Neural cell (in vitro differentiated cells): ENCODE data around the gene HIF3A. TPM values are rescaled to one million over a fixed set of nuclear protein-coding genes. Genes with fewer than 3 reads are reported as not detected.

ENCODE experiments used
- H2AFZ ChIP-seq: fragments of 200-600, 300-800 bp; sonication (generic), shearing (Covaris generic); 2 replicates; pipeline ENCODE4 v1.6.0; 2014; ENCODE audit warnings: low read depth, mild to moderate bottlenecking, antibody characterized with exemption, low read length, moderate library complexity
- H3F3A ChIP-seq: fragments of 200-600 bp; shearing (Covaris generic); 2 replicates; pipeline ENCODE4 v1.6.1; 2016; ENCODE audit warnings: mild to moderate bottlenecking, moderate library complexity, mixed read lengths, antibody characterized with exemption, low read length; ENCODE audit not compliant: insufficient read depth, poor library complexity, severe bottlenecking
- H3K27ac ChIP-seq: fragments of 200-600, 300-800 bp; sonication (generic), shearing (Covaris generic); 2 replicates; pipeline ENCODE4 v1.5.1; 2014; ENCODE audit warnings: mild to moderate bottlenecking, low read length, moderate library complexity
- H3K27me3 ChIP-seq: fragments of 300-800, 200-600 bp; sonication (generic), shearing (Covaris generic); 2 replicates; pipeline ENCODE4 v1.6.0; 2014; ENCODE audit warnings: mild to moderate bottlenecking, low read depth, low read length, moderate library complexity; ENCODE audit not compliant: insufficient read depth
- H3K36me3 ChIP-seq: fragments of 300-800, 200-600 bp; sonication (generic), shearing (Covaris generic); 2 replicates; pipeline ENCODE4 v1.5.1; 2014; ENCODE audit warnings: mild to moderate bottlenecking, antibody characterized with exemption, low read length, moderate library complexity; ENCODE audit not compliant: insufficient read depth
- H3K4me2 ChIP-seq: fragments of 300-800, 200-600 bp; sonication (generic), shearing (Covaris generic); 2 replicates; pipeline ENCODE4 v1.6.0; 2014; ENCODE audit warnings: mild to moderate bottlenecking, low read length
- H3K4me3 ChIP-seq: fragments of 300-800, 200-600 bp; sonication (generic), shearing (Covaris generic); 2 replicates; pipeline ENCODE4 v1.5.1; 2014; ENCODE audit warnings: mild to moderate bottlenecking, low read length, moderate library complexity
- H3K79me2 ChIP-seq: fragments of 200-600 bp; shearing (Covaris generic); replicated peaks from 2 replicates; pipeline ENCODE4 v1.6.0; 2014; ENCODE audit warnings: mild to moderate bottlenecking, low read length, moderate library complexity; ENCODE audit not compliant: insufficient read depth
- H3K9ac ChIP-seq: fragments of 300-800, 200-600 bp; sonication (generic), shearing (Covaris generic); 2 replicates; pipeline ENCODE4 v1.6.1; 2016; ENCODE audit warnings: mild to moderate bottlenecking, low read length, mixed read lengths
- H3K9me2 ChIP-seq: fragments of 200-600 bp; shearing (Covaris generic); 2 replicates; pipeline ENCODE4 v1.6.1; 2016; ENCODE audit warnings: mild to moderate bottlenecking, low read length, mixed read lengths; ENCODE audit not compliant: insufficient read depth
- H3K9me3 ChIP-seq: fragments of 200-600, 300-800 bp; sonication (generic), shearing (Covaris generic); 2 replicates; pipeline ENCODE4 v1.6.1; 2016; ENCODE audit warnings: mild to moderate bottlenecking, mixed run types, low read length, moderate library complexity, mixed read lengths
- H4K20me1 ChIP-seq: fragments of 200-600 bp; shearing (Covaris generic); 2 replicates; pipeline ENCODE4 v1.6.1; 2016; ENCODE audit warnings: mild to moderate bottlenecking, mixed run types; ENCODE audit not compliant: insufficient read depth
- EP300 ChIP-seq: fragments of 450-650 bp; conservative IDR thresholded peaks from 2 replicates; pipeline ENCODE4 v1.6.1; 2014; ENCODE audit warnings: antibody characterized with exemption, mild to moderate bottlenecking, moderate library complexity; ENCODE audit not compliant: poor library complexity, severe bottlenecking
- EZH2 ChIP-seq: fragments of 200-600, 300-800 bp; shearing (Covaris generic), sonication (generic); IDR thresholded peaks from 2 replicates; pipeline ENCODE4 v1.6.1; 2014; ENCODE audit warnings: antibody characterized with exemption, low read length, borderline replicate concordance, mild to moderate bottlenecking; ENCODE audit not compliant: insufficient read depth, poor library complexity, severe bottlenecking
- MXI1 ChIP-seq: fragments of 450-650 bp; conservative IDR thresholded peaks from 2 replicates; pipeline ENCODE4 v1.6.1; 2014; ENCODE audit warnings: antibody characterized with exemption, mild to moderate bottlenecking; ENCODE audit not compliant: poor library complexity, severe bottlenecking
- POLR2AphosphoS5 ChIP-seq: IDR thresholded peaks from 2 replicates; pipeline ENCODE4 v1.6.1; 2012
- RAD21 ChIP-seq: fragments of 450-650 bp; conservative IDR thresholded peaks from 2 replicates; pipeline ENCODE4 v1.6.1; 2014; ENCODE audit warnings: antibody characterized with exemption, mild to moderate bottlenecking, moderate library complexity
- SMC3 ChIP-seq: fragments of 450-650 bp; conservative IDR thresholded peaks from 2 replicates; pipeline ENCODE4 v1.6.1; 2014; ENCODE audit warnings: antibody characterized with exemption, mild to moderate bottlenecking, moderate library complexity; ENCODE audit not compliant: poor library complexity
- TAF1 ChIP-seq: IDR thresholded peaks from 2 replicates; pipeline ENCODE4 v1.6.1; 2012; ENCODE audit warnings: low read depth
- polyA plus RNA-seq: library from polyadenylated mRNA; depleted of rRNA; stranded (reverse); fragments of >200 nt; gene quantifications from 2 replicates; pipeline ENCODE4 v1.2.3, GENCODE V29; 2014
- TF ChIP-seq, protein P1 (sequence below): fragments of 450-650 bp; IDR thresholded peaks from 2 replicates; pipeline ENCODE4 v1.5.1; 2014; ENCODE audit warnings: antibody characterized with exemption, mild to moderate bottlenecking, moderate library complexity; ENCODE audit not compliant: poor library complexity, severe bottlenecking
- TF ChIP-seq, protein P2 (sequence below): IDR thresholded peaks from 2 replicates; pipeline ENCODE4 v1.6.1; 2012; ENCODE audit warnings: borderline replicate concordance

Gene HIF3A
- polyA plus RNA-seq, 1 donor from 2014 or later, result 2.0 TPM

DNA sequence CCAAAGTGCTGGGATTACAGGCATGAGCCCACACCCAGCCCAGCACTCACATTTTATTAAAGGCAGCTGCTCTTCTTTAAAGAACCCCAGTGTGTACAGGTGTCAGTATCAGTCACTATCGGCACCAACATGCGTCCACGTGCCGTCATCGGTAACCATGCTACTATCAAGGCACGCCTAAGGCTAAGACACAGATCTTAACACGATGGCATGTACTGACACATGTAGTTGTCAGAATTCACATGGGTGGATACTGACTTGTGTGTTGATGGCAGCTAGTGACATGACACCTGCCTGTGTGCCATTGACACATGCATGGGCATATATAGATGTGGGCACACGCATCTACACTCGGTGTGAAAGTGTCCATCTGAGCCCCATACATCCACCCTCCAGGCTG lies 12.2 kb upstream of the HIF3A start:
- Histone ChIP-seq H3K79me2 (no peaks in the 10 kb centered on the region), H3K27ac (no peak overlapping the region), H3K4me2 (no peak overlapping the region), H3F3A (no peaks in the 10 kb centered on the region), H3K9ac (no peak overlapping the region), H3K27me3 (no peaks in the 10 kb centered on the region), H3K9me3 (no peaks in the 10 kb centered on the region), H2AFZ (no peak overlapping the region), H3K36me3 (no peaks in the 10 kb centered on the region), H3K4me3 (no peak overlapping the region), H3K9me2 (no peaks in the 10 kb centered on the region), H4K20me1 (no peaks in the 10 kb centered on the region)
- TF ChIP-seq POLR2AphosphoS5 (no peak), EZH2 (no peak), SMC3 (no peak)

DNA sequence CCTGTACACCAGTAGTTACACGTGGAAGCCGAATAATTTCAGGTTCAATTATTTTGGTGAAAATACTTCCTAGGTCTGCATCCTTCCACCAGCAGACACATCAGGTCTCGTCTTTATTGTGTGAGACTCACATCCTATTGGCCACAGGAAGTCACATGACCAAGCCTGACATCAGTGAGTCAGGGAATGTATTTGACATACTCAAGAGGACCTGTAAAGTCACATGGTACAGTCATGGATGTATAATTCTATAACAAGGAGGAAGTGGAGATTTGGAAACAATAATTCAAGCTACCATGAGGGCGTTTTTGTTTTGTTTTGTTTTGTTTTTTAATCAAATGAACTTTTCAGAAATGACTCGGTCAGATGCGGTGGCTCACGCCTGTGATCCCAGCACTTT lies 9.3 kb upstream of the HIF3A start:
- no peak overlapping the region for H3K4me2 ChIP-seq
- H3K9me2 ChIP-seq, result no peaks in the 10 kb centered on the region
- TF ChIP-seq POLR2AphosphoS5 (no peak), RAD21 (no peak)
- TF ChIP-seq, protein P1, sequence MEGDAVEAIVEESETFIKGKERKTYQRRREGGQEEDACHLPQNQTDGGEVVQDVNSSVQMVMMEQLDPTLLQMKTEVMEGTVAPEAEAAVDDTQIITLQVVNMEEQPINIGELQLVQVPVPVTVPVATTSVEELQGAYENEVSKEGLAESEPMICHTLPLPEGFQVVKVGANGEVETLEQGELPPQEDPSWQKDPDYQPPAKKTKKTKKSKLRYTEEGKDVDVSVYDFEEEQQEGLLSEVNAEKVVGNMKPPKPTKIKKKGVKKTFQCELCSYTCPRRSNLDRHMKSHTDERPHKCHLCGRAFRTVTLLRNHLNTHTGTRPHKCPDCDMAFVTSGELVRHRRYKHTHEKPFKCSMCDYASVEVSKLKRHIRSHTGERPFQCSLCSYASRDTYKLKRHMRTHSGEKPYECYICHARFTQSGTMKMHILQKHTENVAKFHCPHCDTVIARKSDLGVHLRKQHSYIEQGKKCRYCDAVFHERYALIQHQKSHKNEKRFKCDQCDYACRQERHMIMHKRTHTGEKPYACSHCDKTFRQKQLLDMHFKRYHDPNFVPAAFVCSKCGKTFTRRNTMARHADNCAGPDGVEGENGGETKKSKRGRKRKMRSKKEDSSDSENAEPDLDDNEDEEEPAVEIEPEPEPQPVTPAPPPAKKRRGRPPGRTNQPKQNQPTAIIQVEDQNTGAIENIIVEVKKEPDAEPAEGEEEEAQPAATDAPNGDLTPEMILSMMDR, result no peak
- no peaks in the 10 kb centered on the region for H3K36me3 ChIP-seq
- H3F3A ChIP-seq, result no peaks in the 10 kb centered on the region
- H4K20me1 ChIP-seq, result no peaks in the 10 kb centered on the region
- no peak overlapping the region for H3K27ac ChIP-seq
- no peaks in the 10 kb centered on the region for H3K9me3 ChIP-seq
- H3K9ac ChIP-seq, result no peak overlapping the region
- no peak overlapping the region for H3K4me3 ChIP-seq
- H3K79me2 ChIP-seq, result no peaks in the 10 kb centered on the region
- no peaks in the 10 kb centered on the region for H3K27me3 ChIP-seq
- no peak overlapping the region for H2AFZ ChIP-seq

DNA sequence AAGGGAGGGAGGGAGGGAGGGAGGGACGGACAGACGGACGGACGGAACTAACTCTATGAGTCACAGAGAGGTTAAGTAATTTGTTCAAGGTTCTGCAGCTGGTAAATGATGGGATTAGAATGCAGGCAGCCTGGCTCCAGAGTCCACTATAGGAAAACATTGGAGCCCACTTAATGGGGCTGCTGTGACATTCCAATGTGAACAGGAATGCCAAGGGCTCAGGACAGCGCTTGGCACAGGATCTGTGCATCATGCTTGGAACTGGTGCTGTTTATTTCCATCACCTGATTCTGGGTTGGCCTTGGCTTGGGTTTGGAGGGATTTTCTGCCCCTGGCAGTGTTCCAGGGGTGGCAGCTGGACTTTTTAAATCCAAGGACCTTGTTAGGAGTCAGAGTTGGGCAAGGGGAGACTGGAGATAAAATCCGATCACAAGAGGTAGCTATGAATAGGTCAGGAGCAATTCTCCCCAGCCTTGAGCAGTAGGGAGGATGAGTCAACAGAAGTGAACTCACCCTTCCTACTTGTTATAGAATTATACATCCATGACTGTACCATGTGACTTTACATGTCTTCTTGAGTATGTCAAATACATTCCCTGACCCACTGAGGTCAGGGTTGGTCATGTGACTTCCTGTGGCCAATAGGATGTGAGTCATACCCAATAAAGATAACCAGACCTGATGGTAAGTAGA lies 7.8 kb upstream of the HIF3A start:
- Histone ChIP-seq H3K9ac (no peak overlapping the region), H3K4me3 (no peak overlapping the region), H2AFZ (no peak overlapping the region), H3K79me2 (no peaks in the 10 kb centered on the region), H4K20me1 (no peaks in the 10 kb centered on the region), H3K4me2 (no peak overlapping the region), H3K27ac (no peak overlapping the region), H3F3A (no peaks in the 10 kb centered on the region), H3K27me3 (no peaks in the 10 kb centered on the region), H3K9me2 (no peaks in the 10 kb centered on the region), H3K9me3 (no peaks in the 10 kb centered on the region), H3K36me3 (no peaks in the 10 kb centered on the region)
- no peak for TF ChIP-seq TAF1
- TF ChIP-seq, protein P2, sequence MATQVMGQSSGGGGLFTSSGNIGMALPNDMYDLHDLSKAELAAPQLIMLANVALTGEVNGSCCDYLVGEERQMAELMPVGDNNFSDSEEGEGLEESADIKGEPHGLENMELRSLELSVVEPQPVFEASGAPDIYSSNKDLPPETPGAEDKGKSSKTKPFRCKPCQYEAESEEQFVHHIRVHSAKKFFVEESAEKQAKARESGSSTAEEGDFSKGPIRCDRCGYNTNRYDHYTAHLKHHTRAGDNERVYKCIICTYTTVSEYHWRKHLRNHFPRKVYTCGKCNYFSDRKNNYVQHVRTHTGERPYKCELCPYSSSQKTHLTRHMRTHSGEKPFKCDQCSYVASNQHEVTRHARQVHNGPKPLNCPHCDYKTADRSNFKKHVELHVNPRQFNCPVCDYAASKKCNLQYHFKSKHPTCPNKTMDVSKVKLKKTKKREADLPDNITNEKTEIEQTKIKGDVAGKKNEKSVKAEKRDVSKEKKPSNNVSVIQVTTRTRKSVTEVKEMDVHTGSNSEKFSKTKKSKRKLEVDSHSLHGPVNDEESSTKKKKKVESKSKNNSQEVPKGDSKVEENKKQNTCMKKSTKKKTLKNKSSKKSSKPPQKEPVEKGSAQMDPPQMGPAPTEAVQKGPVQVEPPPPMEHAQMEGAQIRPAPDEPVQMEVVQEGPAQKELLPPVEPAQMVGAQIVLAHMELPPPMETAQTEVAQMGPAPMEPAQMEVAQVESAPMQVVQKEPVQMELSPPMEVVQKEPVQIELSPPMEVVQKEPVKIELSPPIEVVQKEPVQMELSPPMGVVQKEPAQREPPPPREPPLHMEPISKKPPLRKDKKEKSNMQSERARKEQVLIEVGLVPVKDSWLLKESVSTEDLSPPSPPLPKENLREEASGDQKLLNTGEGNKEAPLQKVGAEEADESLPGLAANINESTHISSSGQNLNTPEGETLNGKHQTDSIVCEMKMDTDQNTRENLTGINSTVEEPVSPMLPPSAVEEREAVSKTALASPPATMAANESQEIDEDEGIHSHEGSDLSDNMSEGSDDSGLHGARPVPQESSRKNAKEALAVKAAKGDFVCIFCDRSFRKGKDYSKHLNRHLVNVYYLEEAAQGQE, result no peak
- no peak for TF ChIP-seq POLR2AphosphoS5
- TF ChIP-seq EZH2, result no peak
- TF ChIP-seq EP300, result no peak
- TF ChIP-seq MXI1, result no peak
- TF ChIP-seq SMC3, result no peak
- TF ChIP-seq, protein P1, result no peak
- no peak for TF ChIP-seq RAD21
